HT1080 (cell line): ENCODE results near the gene HERC6. TPM values are rescaled to one million over a fixed set of nuclear protein-coding genes. Genes with fewer than 3 reads are reported as not detected.
"Not testable (repeated sequence)": the region's sequence is repeated elsewhere in the genome, so short reads cannot be mapped to it uniquely, and the experiment has no call there.

Experiments
- DNase-seq: peaks from one replicate; pipeline ENCODE4 v3.0.0-alpha.2; 2015; ENCODE audit warnings: low read depth
- total RNA-seq: library from RNA; depleted of rRNA; stranded (reverse); fragments of >200 nt; shearing (Covaris generic); gene quantifications from 2 replicates; pipeline ENCODE4 v1.2.3, GENCODE V29; 2014

HERC6 gene
- total RNA-seq, 1 experiment from 2014 or later, result 7.3 TPM

DNA sequence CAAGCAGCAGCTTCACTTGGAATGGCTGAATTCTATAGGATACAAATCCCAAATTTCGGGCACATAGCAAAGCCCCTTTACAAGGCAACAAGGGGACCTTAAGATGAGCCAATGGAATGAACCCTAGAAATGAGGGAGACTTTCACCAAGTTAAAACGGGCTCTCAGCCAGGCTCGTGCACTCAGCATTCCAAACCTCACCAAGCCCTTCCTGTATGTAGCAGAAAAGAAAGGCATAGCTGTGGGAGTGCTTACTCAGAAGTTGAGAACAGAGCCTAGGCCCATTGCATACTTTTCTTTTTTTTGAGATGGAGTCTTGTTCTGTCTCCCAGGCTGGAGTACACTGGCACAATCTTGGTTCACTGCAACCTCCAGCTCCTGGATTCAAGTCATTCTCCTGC lies 67.5 kb downstream of the HERC6 start:
- peak; percentile 37 for DNase-seq

DNA sequence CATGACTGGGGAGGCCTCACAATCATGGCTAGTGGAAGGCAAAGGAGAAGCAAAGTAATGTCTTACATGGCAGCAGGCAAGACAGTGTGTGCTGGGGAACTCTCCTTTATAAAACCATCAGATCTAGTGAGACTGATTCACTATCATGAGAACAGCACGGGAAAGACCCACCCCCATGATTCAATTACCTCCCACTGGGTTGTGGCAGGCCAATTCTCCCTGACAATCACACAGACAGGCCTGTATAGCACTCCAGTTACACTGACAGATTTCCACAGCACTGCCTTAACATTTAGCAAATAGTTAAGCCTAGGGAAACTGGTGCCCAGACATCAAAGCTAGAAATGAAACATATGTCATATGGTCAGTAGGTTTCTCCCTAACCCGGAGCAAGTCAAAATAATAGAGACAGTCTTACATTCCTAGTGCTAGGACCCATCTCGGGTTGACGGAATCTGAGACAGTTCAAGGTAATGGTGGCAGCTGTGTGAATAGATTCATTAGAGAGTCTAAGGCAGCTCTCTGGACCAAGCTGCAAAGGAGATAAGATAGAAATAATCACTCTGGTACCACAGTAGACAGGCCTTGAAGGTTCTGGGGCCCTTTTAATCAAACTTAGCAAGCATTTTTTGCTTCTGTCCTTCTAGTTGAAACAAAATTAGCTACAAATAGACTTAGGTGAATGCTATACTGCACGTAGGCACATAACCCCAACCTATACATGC lies 68.9 kb downstream of the HERC6 start:
- DNase-seq, result peak; percentile 24

DNA sequence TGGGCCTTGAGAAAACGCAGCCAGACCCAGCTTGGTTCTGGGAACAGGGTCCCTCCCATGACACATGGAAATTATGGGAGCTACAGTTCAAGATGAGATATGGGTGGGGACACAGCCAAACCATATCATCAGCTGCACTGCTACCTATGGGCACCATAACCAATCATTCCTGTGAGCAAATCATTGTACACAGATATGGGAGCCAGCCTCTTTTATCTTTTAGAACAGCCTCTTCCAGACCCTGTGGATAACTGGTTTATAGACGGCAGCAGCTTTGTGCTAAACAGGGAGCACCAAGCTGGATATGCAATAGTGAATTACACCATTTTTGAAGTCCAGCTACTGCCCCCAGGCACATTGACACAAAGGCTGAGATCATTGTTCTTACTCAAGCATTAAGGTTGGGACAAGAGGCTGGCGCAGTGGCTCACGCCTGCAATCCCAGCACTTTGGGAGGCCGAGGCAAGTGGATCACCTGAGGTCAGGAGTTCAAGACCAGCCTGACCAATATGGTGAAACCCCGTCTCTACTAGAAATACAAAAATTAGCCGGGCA lies 69.6 kb downstream of the HERC6 start:
- DNase-seq, result not testable (repeated sequence)

DNA sequence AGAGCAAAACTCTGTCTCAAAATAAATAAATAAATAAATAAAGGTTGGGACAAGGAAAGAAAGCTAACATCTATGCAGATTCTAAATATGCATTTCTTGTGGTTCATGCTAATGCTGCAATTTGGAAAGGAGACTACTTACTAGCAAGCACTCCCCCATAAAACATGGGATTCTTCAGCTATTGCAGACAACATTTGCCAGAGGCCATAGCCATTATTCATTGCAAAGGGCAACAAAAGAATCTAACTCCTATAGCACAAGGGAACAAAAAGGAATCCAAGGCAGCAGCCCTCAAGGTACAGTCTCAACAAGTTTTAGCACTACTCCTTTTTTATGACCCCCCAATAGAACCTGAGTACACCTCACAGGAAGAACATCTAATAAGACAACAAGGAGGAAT lies 70.2 kb downstream of the HERC6 start:
- no peak for DNase-seq

DNA sequence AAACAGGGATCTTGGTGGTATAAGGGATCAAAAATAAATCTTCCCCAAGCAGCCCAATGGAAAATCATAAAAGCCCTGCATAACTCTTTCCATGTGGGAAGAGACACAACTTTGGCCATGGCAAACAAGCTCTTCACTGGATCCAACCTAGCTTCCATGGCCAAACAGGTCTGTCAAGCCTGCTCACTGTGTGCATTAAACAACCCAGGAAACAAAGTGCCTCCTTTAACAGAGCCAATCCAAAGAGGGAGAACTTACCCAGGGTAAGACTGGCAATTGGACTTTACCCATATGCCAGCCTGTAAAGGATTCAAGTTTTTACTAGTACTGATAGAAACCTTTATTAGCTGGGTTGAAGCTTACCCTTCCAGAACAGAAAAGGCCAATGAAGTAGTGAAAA lies 70.6 kb downstream of the HERC6 start:
- DNase-seq, result no peak

DNA sequence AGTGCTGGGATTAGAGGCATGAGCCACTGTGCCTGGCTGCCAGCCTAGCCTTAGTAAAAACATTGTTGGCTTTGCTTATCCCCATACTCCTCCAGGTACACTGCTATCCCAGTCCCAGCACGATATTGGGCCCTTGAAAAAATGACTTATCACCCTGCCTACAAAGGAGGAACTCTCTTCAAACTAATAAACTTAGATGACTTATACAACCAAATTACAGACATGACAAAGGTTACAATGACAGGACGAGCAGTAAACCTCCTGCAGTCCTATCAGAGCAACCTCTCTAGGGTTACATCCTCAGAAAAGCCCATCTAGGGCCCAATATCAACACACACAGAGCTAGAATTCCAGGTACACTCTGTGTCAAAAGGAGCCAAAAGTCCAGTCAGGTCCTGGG lies 72.6 kb downstream of the HERC6 start:
- DNase-seq, result no peak

DNA sequence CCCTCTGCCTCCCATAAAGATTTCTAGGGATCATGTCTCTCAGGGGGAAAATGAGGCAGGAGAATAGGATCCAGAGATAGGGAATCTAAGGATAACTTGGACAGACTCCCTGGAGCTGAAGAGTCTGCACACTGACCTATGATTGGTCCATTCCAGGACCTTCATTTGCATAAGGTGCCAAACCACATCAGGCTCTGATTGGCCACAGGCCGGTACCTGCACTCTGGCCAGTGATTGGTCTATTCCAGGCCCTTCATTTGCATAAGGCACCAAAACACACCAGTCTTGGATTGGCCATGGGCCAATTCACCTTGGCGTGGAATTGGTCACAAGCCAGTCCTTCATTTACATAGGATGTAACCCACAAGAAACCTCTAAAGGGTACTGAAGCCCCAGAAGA lies 74.3 kb downstream of the HERC6 start:
- no peak for DNase-seq

DNA sequence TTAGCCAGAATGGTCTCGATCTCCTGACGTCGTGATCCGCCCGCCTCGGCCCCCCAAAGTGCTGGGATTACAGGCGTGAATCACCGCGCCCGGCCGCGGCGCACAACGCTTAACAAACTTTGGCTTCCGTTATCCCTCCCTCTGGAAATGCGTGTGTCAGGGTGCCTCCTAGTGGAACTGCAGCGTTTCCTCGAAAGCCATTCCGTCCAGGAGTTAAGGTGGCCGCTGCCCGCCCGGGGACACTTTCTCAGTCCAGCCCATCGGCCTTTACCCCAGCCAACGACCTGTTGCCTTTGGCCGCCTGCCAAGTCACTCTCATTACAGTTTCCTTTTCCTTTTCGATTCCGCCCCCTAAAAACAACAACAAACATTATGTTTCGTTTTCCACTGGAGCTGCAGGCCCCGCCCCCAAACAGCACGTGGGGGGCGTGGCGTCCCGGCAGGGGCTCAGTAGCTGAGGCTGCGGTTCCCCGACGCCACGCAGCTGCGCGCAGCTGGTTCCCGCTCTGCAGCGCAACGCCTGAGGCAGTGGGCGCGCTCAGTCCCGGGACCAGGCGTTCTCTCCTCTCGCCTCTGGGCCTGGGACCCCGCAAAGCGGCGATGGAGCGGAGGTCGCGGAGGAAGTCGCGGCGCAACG lies 78.1 kb downstream of the HERC6 start, which contains the start of gene HERC5:
Gene HERC5, plus strand, starts transcription at position 450 of the 637 bp plus-strand sequence. Its CDS starts 151 bp downstream, at position 601.
- DNase-seq, result peak; percentile 88

DNA sequence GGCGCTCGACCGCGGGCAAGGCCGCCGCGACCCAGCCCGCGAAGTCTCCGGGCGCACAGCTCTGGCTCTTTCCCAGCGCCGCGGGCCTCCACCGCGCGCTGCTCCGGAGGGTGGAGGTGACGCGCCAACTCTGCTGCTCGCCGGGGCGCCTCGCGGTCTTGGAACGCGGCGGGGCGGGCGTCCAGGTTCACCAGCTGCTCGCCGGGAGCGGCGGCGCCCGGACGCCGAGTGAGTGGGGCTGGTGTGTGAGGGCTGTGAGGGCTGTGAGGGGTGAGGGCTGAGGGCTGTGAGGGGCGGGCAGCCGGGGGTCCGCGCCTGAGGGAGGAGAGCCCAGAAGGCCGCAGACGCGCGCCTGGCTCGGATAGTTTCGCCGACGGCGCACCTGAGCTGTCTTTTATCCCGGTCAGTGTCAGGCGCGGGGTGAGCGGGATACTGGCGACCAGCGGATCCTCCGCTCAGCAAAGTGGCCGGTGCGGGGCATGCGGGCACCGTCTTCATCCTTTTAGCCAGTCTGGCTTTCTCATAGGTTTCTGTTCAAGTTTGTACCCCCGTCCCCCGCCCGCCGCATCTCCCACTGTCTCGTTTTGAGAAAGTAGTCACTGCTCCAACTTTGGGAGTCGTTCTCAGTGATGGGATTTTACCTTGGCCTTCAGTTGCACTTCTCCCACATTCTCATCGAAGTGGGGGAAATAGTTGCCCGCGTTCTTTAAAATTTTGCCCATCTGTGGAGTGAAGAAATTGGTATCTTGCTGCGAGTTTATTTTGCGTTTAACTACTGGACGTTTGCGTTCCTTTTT lies 78.9 kb downstream of the HERC6 start:
- no peak for DNase-seq

DNA sequence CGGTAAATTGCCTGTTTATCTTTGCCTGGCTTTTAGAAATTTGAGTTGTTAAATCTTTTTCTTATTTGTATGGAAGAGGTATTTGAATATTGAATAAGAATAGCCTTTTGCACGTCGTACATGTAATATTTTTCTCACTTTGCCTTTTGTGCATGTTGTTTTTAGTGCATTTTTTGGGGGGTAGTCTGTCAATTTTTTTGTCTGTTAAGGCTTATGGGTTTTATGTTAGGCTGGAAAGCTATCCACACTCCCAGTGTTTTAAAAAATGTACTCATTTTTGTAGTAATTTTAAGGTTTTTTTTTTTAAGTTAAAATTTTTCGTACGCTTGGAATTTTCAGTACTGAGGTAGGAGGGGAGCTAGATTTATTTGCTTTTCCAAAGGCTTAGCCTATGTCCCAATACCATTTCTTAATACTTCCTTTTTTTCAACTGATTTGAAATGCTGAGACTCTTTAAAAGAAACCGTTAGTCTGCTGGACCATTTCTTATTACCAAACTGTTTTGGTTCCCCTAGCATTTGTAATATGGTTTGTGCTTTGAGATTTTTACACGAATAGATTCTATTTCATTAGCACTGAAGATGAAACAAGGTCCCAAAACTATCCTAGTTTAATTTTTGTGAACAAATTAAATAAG lies 79.6 kb downstream of the HERC6 start:
- no peak for DNase-seq

DNA sequence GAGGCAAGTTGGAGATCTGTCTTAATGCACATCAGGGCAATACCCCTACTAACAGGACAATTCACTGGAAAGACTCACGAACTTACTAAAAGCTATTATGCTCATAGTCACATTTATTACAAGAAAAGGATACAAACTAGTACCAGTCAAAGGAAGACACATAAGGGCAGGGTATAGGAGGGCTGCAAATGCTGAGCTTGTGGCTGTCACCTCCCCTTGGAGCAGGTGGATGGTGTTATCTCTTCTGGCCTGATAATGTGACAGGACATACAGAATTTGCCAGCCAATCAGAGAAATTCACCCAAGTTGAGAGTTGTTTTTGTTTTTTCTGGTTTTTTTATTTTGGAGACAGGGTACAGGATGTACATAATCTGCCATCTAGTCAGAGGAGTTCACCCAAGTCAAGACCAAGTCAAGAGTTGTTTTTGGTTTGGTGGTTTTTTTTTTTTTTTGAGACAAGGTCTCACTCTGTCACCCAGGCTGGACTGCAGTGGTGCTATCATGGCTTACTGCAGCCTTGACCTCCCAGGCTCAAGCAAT lies 87.1 kb downstream of the HERC6 start:
- no peak for DNase-seq

DNA sequence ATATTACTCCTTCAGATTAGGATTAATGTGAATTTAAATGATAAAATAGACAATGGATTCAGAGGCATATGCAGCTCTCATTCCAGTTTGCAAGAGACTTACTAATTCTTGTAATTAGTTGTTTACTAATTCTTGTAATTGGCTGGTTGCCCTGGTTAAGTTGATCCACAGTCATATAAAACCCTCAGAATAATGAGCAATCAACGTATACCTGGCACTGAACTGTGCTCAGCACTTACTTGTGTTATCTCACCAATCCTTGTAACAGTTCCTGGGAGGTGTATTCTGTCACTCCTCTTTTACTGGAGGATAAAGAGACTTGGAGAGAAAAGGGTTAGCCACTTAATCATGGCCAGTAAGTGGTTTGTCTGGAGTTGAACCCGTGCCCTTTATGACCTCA lies 88.7 kb downstream of the HERC6 start:
- no peak for DNase-seq

DNA sequence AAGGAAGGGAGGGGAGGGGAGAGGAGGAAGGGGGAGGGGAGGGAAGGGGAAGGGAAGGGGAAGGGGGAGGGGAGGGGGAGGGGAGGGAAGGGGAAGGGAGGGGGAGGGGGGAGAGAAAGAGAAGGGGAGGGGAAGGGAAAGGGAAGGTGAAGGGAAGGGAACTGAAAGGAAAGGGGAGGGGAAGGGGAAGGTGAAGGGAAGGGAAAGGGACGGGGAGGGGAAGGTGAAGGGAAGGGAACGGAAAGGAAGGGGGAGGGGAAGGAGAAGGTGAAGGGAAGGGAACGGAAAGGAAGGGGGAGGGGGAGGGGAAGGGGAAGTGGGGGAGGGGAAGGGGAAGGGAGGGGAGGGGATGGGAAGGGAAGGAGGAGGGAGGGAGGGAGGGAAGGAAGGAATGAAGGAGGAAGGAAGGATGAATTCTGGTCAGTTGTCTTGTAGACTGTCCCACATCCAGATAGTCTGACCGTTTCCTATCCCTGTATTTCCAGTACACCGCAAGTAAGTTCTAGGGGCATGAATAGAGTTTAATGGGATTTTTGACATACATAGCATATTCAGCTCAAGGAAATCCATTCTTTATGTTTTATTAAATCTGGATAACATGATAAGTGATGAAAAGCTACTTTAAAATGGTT lies 98.7 kb downstream of the HERC6 start:
- no peak for DNase-seq

DNA sequence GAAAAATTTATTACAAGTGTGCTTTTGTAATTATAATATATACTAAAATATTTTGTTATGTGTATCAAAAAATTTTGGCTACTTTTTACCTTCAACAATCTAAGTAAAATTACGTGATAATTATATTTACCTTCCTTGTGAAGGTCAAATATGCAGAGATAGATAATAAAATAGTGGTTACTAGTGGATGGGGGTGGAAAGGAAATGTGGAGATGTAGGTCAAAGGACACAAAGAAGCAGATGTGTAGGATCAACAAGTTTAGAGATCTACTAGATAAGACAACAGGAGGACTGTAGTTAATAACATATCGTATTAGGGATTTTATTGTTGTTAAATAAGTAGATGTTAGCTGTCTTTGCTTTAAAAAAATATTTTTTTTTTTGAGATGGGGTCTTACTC lies 99.6 kb downstream of the HERC6 start:
- DNase-seq, result no peak

DNA sequence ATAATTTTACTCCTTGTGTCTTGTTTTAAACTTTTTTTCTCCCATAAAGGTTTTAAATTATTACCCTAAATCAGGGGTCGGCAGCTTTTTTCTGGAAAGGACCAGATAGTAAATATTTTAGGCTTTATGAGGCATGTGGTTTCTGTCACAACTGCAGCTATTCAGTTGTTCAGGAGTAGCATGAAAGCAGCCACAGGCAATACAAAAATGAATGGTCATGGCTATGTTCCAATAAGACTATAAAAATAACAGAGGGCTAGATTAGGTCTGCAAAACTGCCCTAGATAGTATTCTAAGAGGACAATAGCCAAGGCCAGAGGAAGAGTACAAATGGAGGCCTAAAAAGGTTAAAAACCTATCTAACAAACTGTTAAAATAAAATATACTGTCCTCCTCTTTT lies 102.9 kb downstream of the HERC6 start:
- DNase-seq, result no peak

DNA sequence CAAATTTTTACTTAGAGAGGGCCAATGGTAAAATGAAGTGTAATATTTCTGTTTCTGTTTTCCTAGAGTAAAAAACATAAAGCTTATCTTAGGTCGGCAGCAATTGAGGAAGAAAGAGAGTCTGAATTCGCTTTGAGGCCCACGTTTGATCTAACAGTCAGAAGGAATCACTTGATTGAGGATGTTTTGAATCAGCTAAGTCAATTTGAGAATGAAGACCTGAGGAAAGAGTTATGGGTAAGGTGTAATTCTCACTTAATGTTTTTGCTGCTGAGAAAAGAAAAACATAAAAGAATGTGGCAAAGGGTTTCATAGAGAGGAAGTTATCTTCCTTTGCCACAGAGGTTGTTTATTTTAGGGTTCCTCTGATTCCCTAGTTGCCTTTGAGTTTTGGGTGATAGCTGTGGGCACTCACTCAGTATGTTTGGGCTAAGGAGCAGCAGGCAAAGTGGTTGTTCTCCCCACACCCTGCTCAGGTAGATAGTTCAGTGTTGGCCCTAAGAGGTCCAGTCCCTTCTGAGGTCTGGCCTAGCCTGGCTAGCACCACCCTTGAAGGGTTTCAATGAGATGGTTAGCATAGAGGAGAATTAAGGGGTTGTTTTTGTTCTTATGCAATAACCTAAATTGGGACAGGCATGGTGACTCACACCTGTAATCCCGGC lies 110.6 kb downstream of the HERC6 start:
- no peak for DNase-seq
